ENCODE results near the gene ZNF8. TPM values are rescaled to one million over a fixed set of nuclear protein-coding genes. Genes with fewer than 3 reads are reported as not detected.
"Not testable (repeated sequence)": the region's sequence is repeated elsewhere in the genome, so short reads cannot be mapped to it uniquely, and the experiment has no call there.

The ZNF8 gene
- total and polyA plus RNA-seq, 7 donors = 0.60 to 8.6 (median 4.9) TPM

- Histone ChIP-seq H3K27ac (no peak overlapping the region), H3K4me3 (no peak overlapping the region), H3K4me1 (no peaks in the 10 kb centered on the region), H3K9me3 (peaks cover 72 to 94% (median 88%) of the 10 kb centered on the region in 4 donors), H3K36me3 (peaks cover 54 to 100% (median 83%) of the 10 kb centered on the region in 4 donors), H3K27me3 (no peaks in the 10 kb centered on the region)
- WGBS, 2 donors = 99% methylated on average over 3 of the region's 3 CpGs
- TF ChIP-seq POLR2AphosphoS5 (IDR thresholded peaks at IDR 0.05) (no peak), CTCF (IDR thresholded peaks at IDR 0.05) (no peak), POLR2A (IDR thresholded peaks at IDR 0.05) (no peak), EP300 (IDR thresholded peaks at IDR 0.05) (no peak)
- DNase-seq = no peak
- intact Hi-C loops (cut with DNase I) = no loop called here
Observed at GRCh38 chr19:58248886-58249285, 29.9 kb upstream of the ZNF8 start.

DNA sequence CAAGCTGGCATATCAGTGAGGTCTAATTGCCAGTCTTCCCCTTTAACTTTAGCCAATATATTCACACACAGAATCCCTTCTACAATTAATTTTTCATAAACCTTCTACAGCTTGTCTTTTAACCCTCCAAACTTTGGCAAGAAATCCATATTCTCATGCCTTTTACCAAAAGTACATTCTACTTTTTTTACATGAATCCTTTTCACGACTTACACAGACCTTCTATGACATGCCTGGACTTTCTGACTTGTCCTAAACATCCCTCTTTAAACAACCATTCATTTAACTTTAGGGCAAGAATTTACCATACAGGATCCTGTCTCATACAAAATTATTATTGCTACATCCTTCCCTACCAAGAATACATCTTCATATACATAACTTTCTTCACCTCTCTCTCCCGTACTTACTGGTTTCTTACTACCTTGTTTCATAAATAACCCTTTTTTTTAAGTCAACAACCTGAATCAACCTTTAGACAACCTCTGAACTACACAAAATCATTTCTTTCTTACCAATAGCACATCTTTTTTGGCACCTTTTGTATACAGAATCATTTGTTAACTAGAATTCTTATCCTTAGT lies 26.6 kb upstream of the ZNF8 start:
- H3K36me3 ChIP-seq = peaks cover 21 to 100% (median 74%) of the 10 kb centered on the region in 4 donors
- WGBS, 2 donors = 98 to 99% methylated on average over 2 of the region's 2 CpGs

DNA sequence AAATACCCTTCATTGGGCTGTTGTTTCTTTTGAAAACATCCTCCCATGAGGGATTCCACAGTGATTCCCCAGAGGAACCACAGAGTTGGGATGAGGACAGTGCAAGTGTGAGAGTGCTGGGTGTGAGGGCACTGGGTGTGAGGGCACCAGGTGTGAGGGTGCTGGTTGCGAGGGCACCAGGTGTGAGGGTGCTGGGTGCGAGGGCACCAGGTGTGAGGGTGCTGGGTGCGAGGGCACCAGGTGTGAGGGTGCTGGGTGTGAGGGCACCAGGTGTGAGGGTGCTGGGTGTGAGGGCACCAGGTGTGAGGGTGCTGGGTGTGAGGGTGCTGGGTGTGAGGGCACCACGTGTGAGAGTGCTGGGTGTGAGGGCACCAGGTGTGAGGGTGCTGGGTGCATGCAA lies 20.5 kb upstream of the ZNF8 start:
- WGBS, 2 donors = 88 to 96% methylated on average over 4 of the region's 4 CpGs
- DNase-seq; intact Hi-C loops (cut with DNase I); H3K27me3 ChIP-seq; H3K4me3 ChIP-seq; H3K4me1 ChIP-seq; H3K27ac ChIP-seq: not testable (repeated sequence)
- H3K36me3 ChIP-seq = peaks cover 26 to 100% (median 89%) of the 10 kb centered on the region in 4 donors
- peaks cover 87 to 97% (median 93%) of the 10 kb centered on the region in 4 donors for H3K9me3 ChIP-seq

More for the DNA sequence above, 26.6 kb upstream of the ZNF8 start:
- Histone ChIP-seq H3K9me3 (peaks cover 64 to 92% (median 83%) of the 10 kb centered on the region in 4 donors), H3K27me3 (no peaks in the 10 kb centered on the region), H3K27ac (no peak overlapping the region), H3K4me1 (no peaks in the 10 kb centered on the region), H3K4me3 (no peak overlapping the region)
- DNase-seq = no peak
- TF ChIP-seq EP300 (IDR thresholded peaks at IDR 0.05) (no peak), POLR2AphosphoS5 (IDR thresholded peaks at IDR 0.05) (no peak), CTCF (IDR thresholded peaks at IDR 0.05) (no peak), POLR2A (IDR thresholded peaks at IDR 0.05) (no peak)
- intact Hi-C loops (cut with DNase I) = no loop called here

DNA sequence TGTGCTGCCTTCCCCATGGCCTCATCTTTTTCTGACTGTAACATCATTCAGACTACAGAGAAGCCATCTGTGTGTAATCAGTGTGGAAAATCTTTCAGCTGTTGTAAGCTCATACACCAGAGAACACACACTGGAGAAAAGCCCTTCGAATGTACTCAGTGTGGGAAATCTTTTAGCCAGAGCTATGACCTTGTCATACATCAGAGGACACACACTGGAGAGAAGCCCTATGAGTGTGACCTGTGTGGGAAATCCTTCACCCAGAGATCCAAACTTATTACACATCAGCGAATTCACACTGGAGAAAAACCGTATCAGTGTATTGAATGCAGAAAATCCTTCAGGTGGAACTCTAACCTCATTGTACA lies 17.2 kb upstream of the ZNF8 start:
- intact Hi-C loops (cut with DNase I) = no loop called here
- Histone ChIP-seq H3K27ac (no peak overlapping the region), H3K4me3 (no peak overlapping the region), H3K9me3 (peaks cover 95 to 97% (median 96%) of the 10 kb centered on the region in 4 donors), H3K27me3 (no peaks in the 10 kb centered on the region), H3K36me3 (peaks cover 21 to 100% (median 83%) of the 10 kb centered on the region in 4 donors), H3K4me1 (no peaks in the 10 kb centered on the region)
- DNase-seq = no peak
- no peak for TF ChIP-seq POLR2AphosphoS5 (IDR thresholded peaks at IDR 0.05)
- no peak for TF ChIP-seq EP300 (IDR thresholded peaks at IDR 0.05)
- no peak for TF ChIP-seq CTCF (IDR thresholded peaks at IDR 0.05)
- no peak for TF ChIP-seq POLR2A (IDR thresholded peaks at IDR 0.05)
- 95 to 98% methylated on average over 3 of the region's 3 CpGs for WGBS, 2 donors

- no peak overlapping the region for H3K27ac ChIP-seq
- intact Hi-C loops (cut with DNase I) = no loop called here
- 98% methylated on average over 19 of the region's 19 CpGs for WGBS, 2 donors
- H3K36me3 ChIP-seq = peaks cover 21 to 100% (median 78%) of the 10 kb centered on the region in 4 donors
- TF ChIP-seq POLR2AphosphoS5 (IDR thresholded peaks at IDR 0.05) (no peak), POLR2A (IDR thresholded peaks at IDR 0.05) (no peak), CTCF (IDR thresholded peaks at IDR 0.05) (no peak), EP300 (IDR thresholded peaks at IDR 0.05) (no peak)
- no peaks in the 10 kb centered on the region for H3K4me1 ChIP-seq
- peaks cover 96 to 99% (median 97%) of the 10 kb centered on the region in 4 donors for H3K9me3 ChIP-seq
- H3K27me3 ChIP-seq = no peaks in the 10 kb centered on the region
- no peak overlapping the region for H3K4me3 ChIP-seq
- no peak for DNase-seq
Observed at GRCh38 chr19:58261968-58262921, 16.5 kb upstream of the ZNF8 start.

Data from sigmoid colon (tissue), 7 donors.